Ishikawa (cell line): ENCODE results near the gene CST7.

ENCODE experiments used
- CEBPB ChIP-seq: IDR thresholded peaks from 2 replicates; pipeline ENCODE4 v1.6.1; 2012
- CREB1 ChIP-seq: IDR thresholded peaks from 2 replicates; pipeline ENCODE4 v1.6.1; 2012; ENCODE audit warnings: low read depth
- EGR1 ChIP-seq: IDR thresholded peaks from 2 replicates; pipeline ENCODE4 v1.6.1; 2012
- EP300 ChIP-seq: IDR thresholded peaks from 2 replicates; pipeline ENCODE4 v1.6.1; 2012; ENCODE audit warnings: borderline replicate concordance
- FOXM1 ChIP-seq: IDR thresholded peaks from 2 replicates; pipeline ENCODE4 v1.6.1; 2012; ENCODE audit warnings: low read depth, borderline replicate concordance
- NFIC ChIP-seq: IDR thresholded peaks from 2 replicates; pipeline ENCODE4 v1.6.1; 2012
- RAD21 ChIP-seq: IDR thresholded peaks from 2 replicates; pipeline ENCODE4 v1.6.1; 2012; ENCODE audit warnings: low read depth
- TAF1 ChIP-seq: IDR thresholded peaks from 2 replicates; pipeline ENCODE4 v1.6.1; 2012; ENCODE audit warnings: low read depth, mild to moderate bottlenecking
- TCF12 ChIP-seq: IDR thresholded peaks from 2 replicates; pipeline ENCODE4 v1.6.1; 2012; ENCODE audit warnings: low read depth
- TEAD4 ChIP-seq: IDR thresholded peaks from 2 replicates; pipeline ENCODE4 v1.6.1; 2012
- YY1 ChIP-seq: IDR thresholded peaks from 2 replicates; pipeline ENCODE4 v1.6.1; 2012; ENCODE audit warnings: low read depth
- ZBTB7A ChIP-seq: IDR thresholded peaks from 2 replicates; pipeline ENCODE4 v1.6.1; 2012; ENCODE audit warnings: low read depth
- TF ChIP-seq, protein P1 (sequence below): IDR thresholded peaks from 2 replicates; pipeline ENCODE4 v1.6.1; 2012
- TF ChIP-seq, protein P2 (sequence below): IDR thresholded peaks from 2 replicates; pipeline ENCODE4 v1.6.1; 2012
- TF ChIP-seq, protein P3 (sequence below): IDR thresholded peaks from 2 replicates; pipeline ENCODE4 v1.6.1; 2012; ENCODE audit warnings: low read depth, mild to moderate bottlenecking

Gene CST7

DNA sequence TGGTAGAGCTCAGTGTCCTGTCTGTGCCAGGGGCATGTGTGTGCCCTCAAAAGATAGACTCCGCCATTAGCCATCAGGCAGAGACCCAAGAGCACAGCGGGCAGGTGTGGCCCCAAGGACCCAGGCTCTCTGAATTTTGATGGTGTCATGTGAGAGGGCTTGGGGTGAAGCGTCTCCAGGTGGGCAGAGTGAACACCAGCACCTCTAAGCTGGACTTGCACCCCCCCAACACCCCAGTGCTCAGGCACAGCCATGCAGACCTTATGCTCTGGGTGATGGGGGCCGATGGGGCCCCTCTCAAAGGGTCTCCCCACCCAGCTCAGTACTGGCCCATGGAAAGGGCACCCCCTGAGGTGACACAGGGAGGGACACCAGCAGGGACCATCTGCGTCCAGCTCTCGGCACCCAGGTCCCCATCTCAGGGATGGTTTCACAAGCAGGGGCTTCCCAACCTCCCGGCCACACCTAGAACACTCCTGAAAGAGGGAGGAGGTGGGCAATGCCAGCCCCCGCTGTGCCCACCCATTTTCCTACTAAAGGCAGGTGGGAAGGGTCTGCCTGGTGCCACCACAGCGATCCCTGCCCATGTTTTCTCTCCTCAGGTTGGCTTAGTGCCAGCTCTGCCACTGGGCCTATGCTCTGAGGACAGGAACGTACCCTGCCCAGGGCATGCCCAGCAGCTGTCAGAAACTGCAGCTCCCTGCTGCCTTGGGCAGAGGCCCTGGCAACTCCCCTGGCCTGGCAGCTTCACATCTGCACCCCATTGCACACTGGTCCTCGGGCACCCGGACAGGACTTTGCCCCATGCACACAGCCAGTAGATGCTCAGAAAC lies 3.5 kb downstream of the CST7 start:
- no peak for TF ChIP-seq RAD21
- no peak for TF ChIP-seq YY1
- 0 out of 2 replicates have a peak, but pooled peaks have one; percentile 38 for TF ChIP-seq NFIC
- TF ChIP-seq CREB1 = no peak
- no peak for TF ChIP-seq TCF12
- no peak for TF ChIP-seq EP300
- TF ChIP-seq ZBTB7A = no peak

DNA sequence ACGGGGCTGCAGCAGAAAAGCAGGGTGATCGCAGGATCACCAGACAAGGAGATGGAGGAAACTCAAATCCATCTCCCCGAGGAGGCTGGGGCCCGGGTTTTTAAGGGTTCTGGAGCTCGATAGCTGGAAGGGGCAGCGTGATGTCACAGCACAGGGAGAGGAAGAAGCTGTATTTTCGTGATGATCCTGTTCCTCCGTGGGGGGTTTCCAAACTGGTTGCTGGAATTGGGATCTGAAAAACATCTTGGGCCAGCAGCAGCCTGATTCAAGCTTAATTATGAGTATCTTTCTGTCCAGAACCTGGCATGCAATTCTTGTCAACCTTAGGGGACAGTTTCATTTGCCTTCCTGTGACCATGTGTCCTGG lies 4.1 kb downstream of the CST7 start:
- TF ChIP-seq EP300 (no peak), RAD21 (no peak), FOXM1 (no peak), CREB1 (no peak), YY1 (no peak), TEAD4 (no peak)
- TF ChIP-seq, protein P1, sequence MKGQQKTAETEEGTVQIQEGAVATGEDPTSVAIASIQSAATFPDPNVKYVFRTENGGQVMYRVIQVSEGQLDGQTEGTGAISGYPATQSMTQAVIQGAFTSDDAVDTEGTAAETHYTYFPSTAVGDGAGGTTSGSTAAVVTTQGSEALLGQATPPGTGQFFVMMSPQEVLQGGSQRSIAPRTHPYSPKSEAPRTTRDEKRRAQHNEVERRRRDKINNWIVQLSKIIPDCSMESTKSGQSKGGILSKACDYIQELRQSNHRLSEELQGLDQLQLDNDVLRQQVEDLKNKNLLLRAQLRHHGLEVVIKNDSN = no peak

DNA sequence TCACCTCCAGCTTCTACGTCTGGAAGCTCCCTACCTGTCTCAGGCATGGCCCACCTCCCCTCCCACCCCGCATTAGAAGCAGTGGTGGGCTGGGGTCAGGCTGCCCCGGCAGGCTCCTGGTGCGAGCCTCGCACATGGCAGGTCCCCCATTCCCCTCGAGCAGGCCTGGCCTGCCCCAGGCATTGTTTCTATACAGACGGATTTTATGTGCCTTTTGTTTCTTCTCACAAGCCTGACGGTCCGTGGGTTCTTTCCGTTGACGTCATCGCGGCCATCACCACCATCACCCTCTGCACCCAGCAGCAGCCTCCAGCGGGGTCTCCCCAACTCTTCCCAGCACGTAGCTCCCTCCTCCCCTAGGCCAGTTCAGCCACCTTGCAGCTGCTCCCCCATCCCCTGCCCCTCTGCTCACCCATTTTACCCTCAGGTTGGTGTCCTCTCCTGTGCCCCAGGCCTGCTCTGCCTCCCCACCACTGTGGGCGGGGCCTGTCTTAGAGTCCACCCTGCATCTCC lies 4.6 kb downstream of the CST7 start:
- no peak for TF ChIP-seq TAF1
- TF ChIP-seq EP300 = no peak
- no peak for TF ChIP-seq RAD21
- TF ChIP-seq, protein P2, sequence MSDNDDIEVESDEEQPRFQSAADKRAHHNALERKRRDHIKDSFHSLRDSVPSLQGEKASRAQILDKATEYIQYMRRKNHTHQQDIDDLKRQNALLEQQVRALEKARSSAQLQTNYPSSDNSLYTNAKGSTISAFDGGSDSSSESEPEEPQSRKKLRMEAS = no peak
- no peak for TF ChIP-seq ZBTB7A
- no peak for TF ChIP-seq EGR1
- TF ChIP-seq, protein P3, sequence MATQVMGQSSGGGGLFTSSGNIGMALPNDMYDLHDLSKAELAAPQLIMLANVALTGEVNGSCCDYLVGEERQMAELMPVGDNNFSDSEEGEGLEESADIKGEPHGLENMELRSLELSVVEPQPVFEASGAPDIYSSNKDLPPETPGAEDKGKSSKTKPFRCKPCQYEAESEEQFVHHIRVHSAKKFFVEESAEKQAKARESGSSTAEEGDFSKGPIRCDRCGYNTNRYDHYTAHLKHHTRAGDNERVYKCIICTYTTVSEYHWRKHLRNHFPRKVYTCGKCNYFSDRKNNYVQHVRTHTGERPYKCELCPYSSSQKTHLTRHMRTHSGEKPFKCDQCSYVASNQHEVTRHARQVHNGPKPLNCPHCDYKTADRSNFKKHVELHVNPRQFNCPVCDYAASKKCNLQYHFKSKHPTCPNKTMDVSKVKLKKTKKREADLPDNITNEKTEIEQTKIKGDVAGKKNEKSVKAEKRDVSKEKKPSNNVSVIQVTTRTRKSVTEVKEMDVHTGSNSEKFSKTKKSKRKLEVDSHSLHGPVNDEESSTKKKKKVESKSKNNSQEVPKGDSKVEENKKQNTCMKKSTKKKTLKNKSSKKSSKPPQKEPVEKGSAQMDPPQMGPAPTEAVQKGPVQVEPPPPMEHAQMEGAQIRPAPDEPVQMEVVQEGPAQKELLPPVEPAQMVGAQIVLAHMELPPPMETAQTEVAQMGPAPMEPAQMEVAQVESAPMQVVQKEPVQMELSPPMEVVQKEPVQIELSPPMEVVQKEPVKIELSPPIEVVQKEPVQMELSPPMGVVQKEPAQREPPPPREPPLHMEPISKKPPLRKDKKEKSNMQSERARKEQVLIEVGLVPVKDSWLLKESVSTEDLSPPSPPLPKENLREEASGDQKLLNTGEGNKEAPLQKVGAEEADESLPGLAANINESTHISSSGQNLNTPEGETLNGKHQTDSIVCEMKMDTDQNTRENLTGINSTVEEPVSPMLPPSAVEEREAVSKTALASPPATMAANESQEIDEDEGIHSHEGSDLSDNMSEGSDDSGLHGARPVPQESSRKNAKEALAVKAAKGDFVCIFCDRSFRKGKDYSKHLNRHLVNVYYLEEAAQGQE = no peak
- no peak for TF ChIP-seq TEAD4
- TF ChIP-seq NFIC = no peak
- TF ChIP-seq CREB1 = no peak
- TF ChIP-seq FOXM1 = no peak
- TF ChIP-seq YY1 = no peak
- TF ChIP-seq CEBPB = no peak
- TF ChIP-seq, protein P1 = no peak
- no peak for TF ChIP-seq TCF12

DNA sequence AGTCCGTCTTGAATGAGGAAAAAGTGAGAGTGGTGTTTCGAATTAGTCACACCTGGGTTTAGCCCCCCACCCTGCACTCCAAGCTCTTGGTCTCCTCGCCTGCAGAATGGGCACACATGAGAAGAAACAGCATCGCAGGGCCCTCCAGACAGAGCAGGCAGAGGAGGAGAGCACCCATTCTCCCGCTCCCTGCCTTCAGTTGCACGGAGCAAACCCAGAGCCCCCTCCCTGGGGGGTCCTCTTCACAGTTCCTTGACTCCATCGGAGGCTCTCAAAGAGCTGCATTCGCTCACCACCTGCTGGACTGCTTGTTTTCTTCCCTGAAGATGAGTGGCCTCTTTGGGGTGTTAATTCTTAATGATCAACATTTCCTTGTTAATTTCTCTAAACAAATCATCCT lies 5.1 kb downstream of the CST7 start:
- TF ChIP-seq ZBTB7A (no peak), CEBPB (no peak), TCF12 (no peak), YY1 (no peak)
- TF ChIP-seq, protein P1 = no peak
- TF ChIP-seq, protein P2 = no peak

DNA sequence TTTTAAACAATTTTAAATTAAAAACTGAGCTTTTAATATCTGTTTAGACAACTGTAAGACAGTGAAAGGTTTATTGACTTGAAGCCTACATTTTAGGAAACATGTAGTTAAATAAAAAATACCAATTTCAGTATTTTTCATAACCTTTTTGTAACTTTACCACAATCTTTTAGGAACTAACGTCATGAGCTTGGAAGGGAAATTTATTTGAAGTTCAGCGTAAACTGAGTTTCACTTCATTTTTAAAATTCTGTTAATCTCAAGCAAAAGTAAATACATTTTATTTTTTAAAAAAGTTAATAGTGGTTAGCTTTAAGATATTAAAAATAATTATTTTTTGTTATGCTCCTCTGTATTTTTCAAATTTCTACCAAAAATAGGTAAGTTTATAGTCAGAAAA lies 5.5 kb downstream of the CST7 start:
- TF ChIP-seq, protein P2 = no peak
- TF ChIP-seq ZBTB7A (no peak), TEAD4 (no peak), YY1 (no peak), CREB1 (no peak)
- TF ChIP-seq, protein P1 = no peak

DNA sequence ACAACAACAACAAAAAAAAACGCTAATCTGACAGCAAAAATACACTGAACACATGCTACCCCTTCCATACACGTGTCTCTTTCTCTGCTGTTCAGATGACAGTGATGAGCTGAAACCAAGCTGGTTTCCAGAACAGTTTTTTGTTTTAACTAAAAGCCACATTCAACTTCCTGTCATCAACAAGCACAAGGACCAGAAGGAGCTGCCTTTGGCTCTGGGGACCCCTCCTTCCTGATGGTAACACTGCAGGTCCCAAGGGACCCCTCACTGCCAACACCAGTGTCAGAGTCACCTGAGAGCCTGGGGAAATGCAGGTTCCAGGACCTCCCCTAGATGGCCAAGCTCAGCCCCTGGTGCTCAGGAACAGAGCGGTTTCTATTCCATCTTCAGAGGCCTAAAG lies 6.0 kb downstream of the CST7 start:
- no peak for TF ChIP-seq CREB1
